ENCODE measurements around the gene VAV1. TPM values are rescaled to one million over a fixed set of nuclear protein-coding genes. Genes with fewer than 3 reads are reported as not detected.
A peak's percentile ranks its signal among the peaks of the same experiment; 100 is the strongest.

Gene VAV1
- total and polyA plus RNA-seq, 10 of the 15 experiments (the other 5 are each of a cell fraction or from before 2014, with no cell fraction given), result 1.6 to 76.8 (median 40.7) TPM

- TF ChIP-seq ZNF274 (IDR thresholded peaks at IDR 0.05; ENCODE audit: insufficient read depth, insufficient read length) (no peak), IRF4 (IDR thresholded peaks at IDR 0.05; ENCODE audit: low read depth, low read length) (0 out of 2 replicates have a peak, but pooled peaks have one; percentile 23), POU2F2 (IDR thresholded peaks at IDR 0.05; ENCODE audit: borderline replicate concordance, low read depth, low read length) (peak; percentile 69; the same call in 1 of the 3 replicates), CBX3 (IDR thresholded peaks at IDR 0.05; ENCODE audit: borderline replicate concordance, low read depth) (no peak), BMI1 (IDR thresholded peaks at IDR 0.05; ENCODE audit: borderline replicate concordance) (no peak), ATF7 (IDR thresholded peaks at IDR 0.05; ENCODE audit: low read depth) (peak; percentile 12; the same call in 1 of the 2 replicates), HDAC6 (IDR thresholded peaks at IDR 0.05; ENCODE audit: unreplicated experiment) (no peak), GABPA (IDR thresholded peaks at IDR 0.05; ENCODE audit: low read depth) (peak; percentile 28; the same call in 1 of the 2 replicates), IRF3 (IDR thresholded peaks at IDR 0.05) (no peak), CTCF (IDR thresholded peaks at IDR 0.05 in 2 of 3, conservative IDR thresholded peaks at IDR 0.05 in 1 of 3; ENCODE audit: control insufficient read depth in 2 of 3, extremely low read depth in 1 of 3, insufficient read depth in 1 of 3, low read depth in 3 of 3, low read length in 3 of 3) (peak in 1 of 3 experiments; percentile 40; a peak in 2 of 6 replicates), NFXL1 (IDR thresholded peaks at IDR 0.05; ENCODE audit: borderline replicate concordance) (no peak), ATF3 (IDR thresholded peaks at IDR 0.05; ENCODE audit: borderline replicate concordance, extremely low read depth, low read depth, low read length) (no peak), MYC (IDR thresholded peaks at IDR 0.05; ENCODE audit: insufficient read depth, insufficient read length, insufficient replicate concordance, low read length, severe bottlenecking) (no peak), RAD21 (IDR thresholded peaks at IDR 0.05; ENCODE audit: insufficient read depth, low read depth, low read length) (peak; percentile 33; the same call in 1 of the 2 replicates), TCF7 (IDR thresholded peaks at IDR 0.05; ENCODE audit: borderline replicate concordance) (no peak), NR2C1 (IDR thresholded peaks at IDR 0.05) (peak; percentile 66), ZSCAN29 (IDR thresholded peaks at IDR 0.05) (no peak), RAD51 (IDR thresholded peaks at IDR 0.05) (peak; percentile 87), POLR2AphosphoS2 (IDR thresholded peaks at IDR 0.05; ENCODE audit: low read depth, low read length) (no peak), BRCA1 (IDR thresholded peaks at IDR 0.05; ENCODE audit: low read depth, low read length) (no peak), LARP7 (IDR thresholded peaks at IDR 0.05) (0 out of 2 replicates have a peak, but pooled peaks have one; percentile 23), IKZF2 (IDR thresholded peaks at IDR 0.05) (no peak), SP1 (IDR thresholded peaks at IDR 0.05; ENCODE audit: low read depth, low read length) (no peak)
- TF ChIP-seq, protein P1, sequence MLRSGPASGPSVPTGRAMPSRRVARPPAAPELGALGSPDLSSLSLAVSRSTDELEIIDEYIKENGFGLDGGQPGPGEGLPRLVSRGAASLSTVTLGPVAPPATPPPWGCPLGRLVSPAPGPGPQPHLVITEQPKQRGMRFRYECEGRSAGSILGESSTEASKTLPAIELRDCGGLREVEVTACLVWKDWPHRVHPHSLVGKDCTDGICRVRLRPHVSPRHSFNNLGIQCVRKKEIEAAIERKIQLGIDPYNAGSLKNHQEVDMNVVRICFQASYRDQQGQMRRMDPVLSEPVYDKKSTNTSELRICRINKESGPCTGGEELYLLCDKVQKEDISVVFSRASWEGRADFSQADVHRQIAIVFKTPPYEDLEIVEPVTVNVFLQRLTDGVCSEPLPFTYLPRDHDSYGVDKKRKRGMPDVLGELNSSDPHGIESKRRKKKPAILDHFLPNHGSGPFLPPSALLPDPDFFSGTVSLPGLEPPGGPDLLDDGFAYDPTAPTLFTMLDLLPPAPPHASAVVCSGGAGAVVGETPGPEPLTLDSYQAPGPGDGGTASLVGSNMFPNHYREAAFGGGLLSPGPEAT (IDR thresholded peaks at IDR 0.05; ENCODE audit: low read depth), result no peak
Measured at GRCh38 chr19:6802336-6803035, 30.0 kb downstream of the VAV1 start (continued).

Measured in GM12878 (cell line).